ENCODE measurements around the gene ZNF652. TPM values are rescaled to one million over a fixed set of nuclear protein-coding genes. Genes with fewer than 3 reads are reported as not detected.

Gene ZNF652
- total RNA-seq, 1 experiment from 2014 or later, result 32.1 TPM

DNA sequence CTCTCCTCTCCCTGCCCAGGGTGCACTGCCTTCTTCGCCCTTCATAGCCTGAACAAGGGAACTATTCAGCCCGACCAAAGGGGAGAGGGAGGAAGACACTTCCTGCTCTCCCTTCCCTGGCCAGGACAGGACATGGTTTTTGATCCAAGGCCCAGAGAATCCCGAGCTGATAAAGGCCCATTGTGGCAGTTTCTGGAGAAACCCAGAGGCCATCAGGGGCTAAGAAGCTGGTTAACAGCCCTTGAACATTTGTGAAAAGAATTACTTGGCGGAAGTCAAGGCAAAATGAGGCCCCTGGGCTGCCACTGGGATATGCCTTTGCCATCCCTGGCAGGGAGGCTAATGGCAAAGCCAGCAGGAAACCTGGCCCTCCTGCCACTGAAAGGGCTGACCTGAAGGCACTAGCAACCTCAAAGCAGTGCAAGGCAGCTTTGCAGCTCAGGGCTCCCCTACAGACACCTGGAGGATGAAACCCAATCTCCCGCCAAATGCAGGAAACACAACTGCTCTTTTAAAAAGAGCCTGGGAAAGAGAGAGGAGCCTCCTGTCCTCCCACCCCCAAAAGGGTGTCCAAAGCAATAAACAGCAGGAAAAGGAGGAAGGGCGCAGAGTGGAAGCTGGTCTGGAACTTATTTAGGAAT lies 40.0 kb upstream of the ZNF652 start:
- ChIA-PET CTCF (no interaction called here), POLR2A (ENCODE audit: low non-redundant PET) (no interaction called here)
- no peaks in the 10 kb centered on the region for H3K4me1 ChIP-seq (ENCODE audit: insufficient read depth, low read length, poor library complexity, severe bottlenecking)
- no peak overlapping the region for H3K27ac ChIP-seq (ENCODE audit: low read depth, low read length, poor library complexity, severe bottlenecking)
- no peaks in the 10 kb centered on the region for H3K27me3 ChIP-seq (replicated peaks; ENCODE audit: insufficient read depth, low read depth, low read length, poor library complexity)
- H3K9me3 ChIP-seq (ENCODE audit: low read depth, low read length, poor library complexity, severe bottlenecking), result no peaks in the 10 kb centered on the region
- no peak for DNase-seq (ENCODE audit: low spot score)
- H3K4me3 ChIP-seq (ENCODE audit: low read depth, low read length, poor library complexity, severe bottlenecking), result no peak overlapping the region
- no TSS peak for BruUV-seq (replicated peaks)
- intact Hi-C loops (cut with micrococcal nuclease; ENCODE audit: unreplicated experiment), result no loop called here
- H3K36me3 ChIP-seq (ENCODE audit: insufficient read depth, low read length, poor library complexity, severe bottlenecking), result peaks cover 32% of the 10 kb centered on the region
- no peak for TF ChIP-seq EZH2 (IDR thresholded peaks at IDR 0.05; ENCODE audit: borderline replicate concordance, low read depth, low read length, poor library complexity, severe bottlenecking)
- TF ChIP-seq, protein P1, sequence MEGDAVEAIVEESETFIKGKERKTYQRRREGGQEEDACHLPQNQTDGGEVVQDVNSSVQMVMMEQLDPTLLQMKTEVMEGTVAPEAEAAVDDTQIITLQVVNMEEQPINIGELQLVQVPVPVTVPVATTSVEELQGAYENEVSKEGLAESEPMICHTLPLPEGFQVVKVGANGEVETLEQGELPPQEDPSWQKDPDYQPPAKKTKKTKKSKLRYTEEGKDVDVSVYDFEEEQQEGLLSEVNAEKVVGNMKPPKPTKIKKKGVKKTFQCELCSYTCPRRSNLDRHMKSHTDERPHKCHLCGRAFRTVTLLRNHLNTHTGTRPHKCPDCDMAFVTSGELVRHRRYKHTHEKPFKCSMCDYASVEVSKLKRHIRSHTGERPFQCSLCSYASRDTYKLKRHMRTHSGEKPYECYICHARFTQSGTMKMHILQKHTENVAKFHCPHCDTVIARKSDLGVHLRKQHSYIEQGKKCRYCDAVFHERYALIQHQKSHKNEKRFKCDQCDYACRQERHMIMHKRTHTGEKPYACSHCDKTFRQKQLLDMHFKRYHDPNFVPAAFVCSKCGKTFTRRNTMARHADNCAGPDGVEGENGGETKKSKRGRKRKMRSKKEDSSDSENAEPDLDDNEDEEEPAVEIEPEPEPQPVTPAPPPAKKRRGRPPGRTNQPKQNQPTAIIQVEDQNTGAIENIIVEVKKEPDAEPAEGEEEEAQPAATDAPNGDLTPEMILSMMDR (conservative IDR thresholded peaks at IDR 0.05; ENCODE audit: low read depth, low read length), result no peak

DNA sequence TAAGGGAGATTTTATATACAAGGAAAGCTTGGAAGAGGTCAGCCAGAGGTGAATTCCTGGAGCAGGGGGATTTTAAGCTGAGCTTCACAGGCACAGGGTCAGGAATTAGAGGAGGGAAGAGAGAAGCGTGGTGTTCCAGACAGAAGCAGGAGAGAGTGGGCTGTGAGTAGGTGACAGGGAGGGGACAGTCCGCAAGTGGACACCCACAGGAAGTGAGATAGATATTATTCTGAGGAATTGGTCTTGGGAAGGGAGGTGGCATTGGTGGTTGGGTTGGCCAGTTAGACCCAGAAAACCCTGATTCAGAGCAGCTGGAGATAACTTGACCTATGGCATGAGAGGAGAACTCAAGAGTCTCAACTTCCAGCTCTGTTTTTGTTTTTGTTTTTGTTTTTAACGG lies 37.9 kb upstream of the ZNF652 start:
- Histone ChIP-seq H3K27ac (ENCODE audit: low read depth, low read length, poor library complexity, severe bottlenecking) (no peak overlapping the region), H3K4me3 (ENCODE audit: low read depth, low read length, poor library complexity, severe bottlenecking) (no peak overlapping the region), H3K9me3 (ENCODE audit: low read depth, low read length, poor library complexity, severe bottlenecking) (no peaks in the 10 kb centered on the region), H3K4me1 (ENCODE audit: insufficient read depth, low read length, poor library complexity, severe bottlenecking) (no peaks in the 10 kb centered on the region), H3K36me3 (ENCODE audit: insufficient read depth, low read length, poor library complexity, severe bottlenecking) (peaks cover 12% of the 10 kb centered on the region), H3K27me3 (replicated peaks; ENCODE audit: insufficient read depth, low read depth, low read length, poor library complexity) (no peaks in the 10 kb centered on the region)
- ChIA-PET POLR2A (ENCODE audit: low non-redundant PET) (no interaction called here), CTCF (no interaction called here)
- intact Hi-C loops (cut with micrococcal nuclease; ENCODE audit: unreplicated experiment), result loop anchor here (10.0 kb wide), 1 partner anchor 595 kb away; no protein-coding TSS in a partner anchor
- DNase-seq (ENCODE audit: low spot score), result no peak
- TF ChIP-seq EZH2 (IDR thresholded peaks at IDR 0.05; ENCODE audit: borderline replicate concordance, low read depth, low read length, poor library complexity, severe bottlenecking), result no peak
- TF ChIP-seq, protein P1 (conservative IDR thresholded peaks at IDR 0.05; ENCODE audit: low read depth, low read length), result no peak
- no TSS peak for BruUV-seq (replicated peaks)

DNA sequence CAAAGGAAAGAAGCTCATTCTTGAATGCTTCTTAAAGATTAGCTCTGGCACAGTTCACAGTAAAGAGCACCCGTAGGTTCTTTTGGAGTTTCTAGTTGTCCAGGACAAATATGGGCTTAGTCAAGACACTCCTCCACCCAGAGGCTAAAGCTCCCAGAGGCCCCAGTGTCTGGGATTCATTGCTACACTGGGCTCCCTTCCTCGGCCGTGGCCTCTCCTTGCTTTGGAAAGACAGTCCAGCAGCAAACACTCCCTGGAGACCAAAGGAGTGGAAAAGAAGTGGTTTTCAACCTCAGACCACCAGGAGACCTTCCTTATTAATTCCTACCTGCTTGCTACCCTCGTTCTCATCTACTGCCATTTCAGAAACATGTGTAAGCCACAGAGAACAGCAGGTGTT lies 35.5 kb upstream of the ZNF652 start:
- TF ChIP-seq EZH2 (IDR thresholded peaks at IDR 0.05; ENCODE audit: borderline replicate concordance, low read depth, low read length, poor library complexity, severe bottlenecking), result no peak
- TF ChIP-seq, protein P1 (conservative IDR thresholded peaks at IDR 0.05; ENCODE audit: low read depth, low read length), result no peak
- ChIA-PET POLR2A (ENCODE audit: low non-redundant PET) (interaction anchor here (0.6 kb wide), 1 partner anchor 138 kb away, joined by 6 read pairs; no protein-coding TSS in a partner anchor), CTCF (interaction anchor here (0.7 kb wide), 1 partner anchor 29 kb away, joined by 4 read pairs; no protein-coding TSS in a partner anchor)
- intact Hi-C loops (cut with micrococcal nuclease; ENCODE audit: unreplicated experiment), result loop anchor here (10.0 kb wide), 1 partner anchor 593 kb away; no protein-coding TSS in a partner anchor
- no TSS peak for BruUV-seq (replicated peaks)
- Histone ChIP-seq H3K27ac (ENCODE audit: low read depth, low read length, poor library complexity, severe bottlenecking) (no peak overlapping the region), H3K27me3 (replicated peaks; ENCODE audit: insufficient read depth, low read depth, low read length, poor library complexity) (no peaks in the 10 kb centered on the region), H3K36me3 (ENCODE audit: insufficient read depth, low read length, poor library complexity, severe bottlenecking) (no peaks in the 10 kb centered on the region), H3K9me3 (ENCODE audit: low read depth, low read length, poor library complexity, severe bottlenecking) (no peaks in the 10 kb centered on the region), H3K4me1 (ENCODE audit: insufficient read depth, low read length, poor library complexity, severe bottlenecking) (peaks cover 8% of the 10 kb centered on the region), H3K4me3 (ENCODE audit: low read depth, low read length, poor library complexity, severe bottlenecking) (no peak overlapping the region)
- no peak for DNase-seq (ENCODE audit: low spot score)
